Glomerular visceral epithelial cell (primary cell): ENCODE data around the gene TTC23.
"Not testable (repeated sequence)": the region's sequence is repeated elsewhere in the genome, so short reads cannot be mapped to it uniquely, and the experiment has no call there.

Experiments
- DNase-seq: peaks from one replicate; pipeline ENCODE4 v3.0.0-alpha.2; 2016; ENCODE audit errors: extremely low spot score

Gene TTC23

DNA sequence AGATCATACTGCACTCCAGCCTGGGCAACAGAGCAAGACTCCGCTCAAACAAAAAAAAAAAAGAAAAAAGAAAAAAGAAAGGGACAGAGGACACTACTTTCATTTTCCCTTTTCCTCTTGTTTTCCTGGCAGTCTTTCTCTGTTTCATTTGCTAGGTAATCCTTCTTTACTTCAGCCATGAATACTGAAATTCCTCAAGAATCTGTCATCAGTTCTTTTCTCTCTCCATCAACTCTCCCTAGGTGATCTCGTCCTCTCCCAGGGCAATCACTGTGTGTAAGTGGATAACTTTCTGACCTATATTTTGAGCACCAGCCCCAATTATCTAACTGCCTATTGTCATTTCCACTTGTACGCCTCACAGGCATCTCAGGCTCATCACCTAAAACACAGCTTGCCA, 51.5 kb downstream of the TTC23 start:
- DNase-seq, result peak; percentile 7

DNA sequence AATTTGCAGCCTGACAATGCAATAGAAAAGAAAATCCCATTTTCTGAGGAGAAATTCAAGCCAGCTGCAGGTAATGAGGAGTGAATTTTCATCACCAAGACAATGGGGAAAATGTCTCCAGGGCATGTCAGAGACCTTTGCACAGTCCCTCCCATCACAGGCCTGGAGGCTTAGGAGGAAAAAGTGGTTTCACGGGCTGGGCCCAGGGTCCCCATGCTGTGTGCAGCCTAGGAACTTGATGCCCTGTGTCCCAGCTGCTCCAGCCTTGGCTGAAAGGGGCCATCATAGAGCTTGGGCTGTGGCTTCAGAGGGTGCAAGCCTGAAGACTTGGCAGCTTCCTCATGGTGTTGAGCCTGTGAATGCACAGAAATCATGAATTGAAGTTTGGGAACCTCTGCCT, 57.2 kb downstream of the TTC23 start:
- DNase-seq, result not testable (repeated sequence)

DNA sequence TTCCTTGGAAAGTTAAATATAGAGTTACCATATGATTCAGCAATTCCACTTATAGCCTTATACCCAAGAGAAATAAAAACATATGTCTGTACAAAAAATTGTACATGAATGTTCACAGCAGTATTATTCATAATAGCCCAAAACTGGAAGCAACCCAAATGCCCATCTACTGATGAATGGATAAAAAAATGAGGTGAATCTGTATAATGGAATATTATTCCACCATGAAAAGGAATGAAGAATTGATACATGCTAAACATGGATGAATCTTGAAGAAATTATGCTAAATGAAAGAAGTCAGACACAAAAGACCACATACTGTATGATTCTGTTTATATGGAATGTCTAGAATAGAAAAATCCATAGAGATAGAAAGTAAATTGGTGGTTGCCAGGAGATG, 61.4 kb downstream of the TTC23 start:
- DNase-seq, result no peak

DNA sequence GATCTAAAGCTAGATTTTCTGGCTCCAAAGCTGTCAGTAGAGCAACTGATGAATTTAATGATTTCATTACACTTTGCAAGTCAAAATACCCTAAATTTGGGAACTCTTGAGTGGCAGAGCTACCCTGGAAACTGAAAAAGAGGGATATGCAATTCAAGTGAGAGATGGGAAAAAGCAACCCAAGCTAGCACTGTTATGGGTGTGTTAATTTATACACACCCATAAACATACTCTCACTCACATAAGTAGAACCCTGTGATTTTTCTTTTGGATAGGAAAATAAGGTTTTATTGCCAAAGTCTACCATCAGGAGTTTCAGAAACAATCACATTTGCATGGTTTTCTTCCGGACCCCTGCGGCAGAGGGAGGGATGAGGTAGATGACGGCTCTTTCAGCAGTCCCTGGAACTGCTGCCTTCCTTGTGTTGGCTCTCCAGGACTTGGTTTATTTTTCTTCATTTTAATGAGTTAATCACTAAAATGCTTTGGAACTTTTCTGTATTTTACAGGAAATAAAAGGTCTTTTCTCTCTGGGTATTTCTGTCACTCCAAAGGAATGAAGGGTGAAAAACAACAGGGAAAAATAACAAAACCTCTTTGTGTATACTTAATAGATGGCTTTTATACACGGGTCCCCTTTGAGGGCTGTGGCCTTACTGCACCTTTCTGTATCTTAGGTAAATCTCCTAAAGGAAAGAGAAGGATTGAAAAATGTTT, 63.8 kb downstream of the TTC23 start:
- no peak for DNase-seq

DNA sequence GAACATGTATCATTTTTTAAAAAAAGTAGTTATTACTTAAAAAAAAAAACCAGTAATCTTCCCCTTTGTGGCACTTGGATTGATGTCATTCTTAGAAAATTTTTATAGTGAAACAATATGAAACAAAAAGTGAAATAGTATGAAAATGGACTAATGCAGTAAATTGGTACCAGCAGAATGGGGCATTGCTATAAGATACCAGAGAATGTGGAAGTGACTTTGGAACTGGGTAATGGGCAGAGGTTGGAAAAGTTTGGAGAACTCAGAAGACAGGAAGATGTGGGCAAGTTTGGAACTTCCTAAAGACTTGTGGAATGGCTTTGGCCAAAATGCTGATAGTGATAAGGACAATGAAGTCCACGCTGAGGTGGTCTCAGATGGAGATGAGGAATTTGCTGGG, 66.6 kb downstream of the TTC23 start:
- no peak for DNase-seq

DNA sequence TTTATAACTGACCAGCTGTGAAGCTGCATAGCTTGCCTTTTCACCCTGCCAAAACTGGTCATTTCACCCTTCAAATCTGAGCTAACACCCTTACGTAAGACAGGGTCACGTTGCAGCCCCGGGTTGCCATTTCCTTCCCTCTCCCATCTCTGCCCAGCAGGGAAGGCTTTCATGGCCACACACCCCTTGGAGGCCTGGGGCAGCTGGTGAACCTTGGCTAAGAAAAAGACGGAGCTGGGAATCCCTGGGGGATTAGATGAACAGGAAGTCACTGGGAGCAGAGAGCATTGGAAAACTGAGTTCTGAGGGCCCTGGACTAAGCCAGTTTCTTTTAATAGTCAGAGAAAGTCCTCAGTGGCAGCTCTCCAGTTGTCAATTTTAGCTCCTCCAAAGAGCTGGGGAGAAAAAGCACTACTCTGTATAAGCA, 67.8 kb downstream of the TTC23 start:
- no peak for DNase-seq

DNA sequence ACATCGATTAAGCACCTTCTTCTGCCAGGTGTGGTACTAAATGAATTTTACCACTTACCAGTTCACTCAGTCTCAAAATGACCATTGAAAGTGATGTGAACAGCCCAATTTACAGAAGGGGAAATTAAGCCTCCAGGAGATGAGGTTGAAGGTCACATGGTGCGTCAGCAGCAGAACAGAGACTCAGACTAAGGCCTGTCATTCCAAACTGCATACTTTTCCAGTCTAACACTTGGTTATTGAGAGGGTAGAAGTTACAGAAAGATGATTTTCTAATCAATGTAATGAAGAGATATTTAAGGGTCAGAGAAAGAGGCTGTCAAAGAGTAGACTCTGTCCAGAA, 68.4 kb downstream of the TTC23 start:
- no peak for DNase-seq

DNA sequence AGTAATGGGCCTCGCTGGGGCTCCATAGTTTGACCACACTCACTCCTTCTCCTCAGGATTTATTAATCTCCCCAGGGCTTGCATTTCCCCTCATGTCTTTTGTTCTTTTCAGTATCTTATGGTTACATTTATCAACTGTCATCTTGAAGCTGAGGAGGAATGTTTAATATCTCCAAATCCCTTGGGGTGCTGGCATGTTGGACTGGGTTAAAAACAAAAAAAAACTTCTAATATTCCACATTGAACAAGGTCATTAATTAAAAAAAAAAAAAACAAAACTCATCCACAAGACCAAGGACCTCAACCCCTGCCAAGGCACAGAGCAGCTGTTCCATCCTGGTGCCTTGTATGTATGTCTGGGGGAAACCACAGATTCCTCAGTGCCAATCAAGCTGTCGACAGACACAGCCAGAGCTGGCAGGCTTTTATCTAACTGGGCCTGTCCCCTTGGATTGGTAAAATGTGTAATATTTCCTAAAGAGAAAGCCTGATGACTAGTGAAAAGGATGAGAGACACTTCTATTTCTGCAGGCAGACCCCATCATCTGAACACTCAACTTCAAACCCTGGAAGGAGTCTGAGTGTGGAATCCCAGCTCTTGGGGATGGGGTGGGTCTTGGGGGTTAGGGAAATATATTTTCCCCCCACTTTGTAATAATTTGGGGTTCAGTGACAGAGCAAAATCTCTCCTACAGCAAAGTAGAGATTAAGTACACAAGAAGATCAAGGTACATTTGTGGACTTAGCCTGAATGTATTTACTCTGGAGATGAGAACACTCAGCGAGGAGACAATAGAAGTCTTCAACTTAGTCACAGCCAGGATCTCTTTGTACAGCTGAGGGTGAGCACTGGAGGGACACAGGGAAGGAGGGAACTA, 69.1 kb downstream of the TTC23 start:
- DNase-seq, result no peak

DNA sequence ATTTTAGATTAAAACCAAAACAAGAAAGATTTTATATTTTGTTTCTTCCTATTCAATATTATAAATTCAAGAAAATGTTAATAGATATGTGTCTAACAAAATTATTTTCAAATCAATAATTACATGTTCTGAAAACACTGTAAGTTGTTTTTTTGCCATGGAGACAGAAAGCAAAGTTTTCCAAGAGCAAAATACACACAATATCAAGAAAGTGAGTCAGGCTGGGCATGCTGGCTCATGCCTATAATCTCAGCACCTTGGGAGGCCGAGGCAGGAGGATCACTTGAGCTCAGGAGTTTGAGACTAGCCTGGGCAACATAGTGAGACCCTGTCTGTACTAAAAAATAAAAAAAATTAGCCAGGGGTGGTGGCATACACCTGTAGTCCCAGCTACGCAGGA, 71.7 kb downstream of the TTC23 start:
- DNase-seq, result no peak

DNA sequence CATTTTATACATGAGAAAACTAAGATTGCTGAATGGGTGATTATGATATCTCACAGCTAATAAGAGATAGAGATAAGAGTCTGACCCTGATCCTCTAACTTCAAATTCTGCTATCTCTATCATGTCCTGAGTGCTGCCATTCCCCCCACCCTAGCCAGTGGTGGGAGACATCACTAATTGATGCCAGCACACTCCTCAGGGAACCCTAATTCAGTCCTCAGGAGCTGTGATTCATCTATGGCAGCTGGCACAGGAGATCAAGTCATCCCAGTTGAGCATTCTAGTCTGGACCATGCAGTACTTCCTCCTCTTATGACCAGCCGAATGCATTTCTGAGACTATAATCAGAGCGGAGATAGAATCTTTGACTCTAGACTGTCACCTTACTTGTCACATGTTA, 72.6 kb downstream of the TTC23 start:
- no peak for DNase-seq

DNA sequence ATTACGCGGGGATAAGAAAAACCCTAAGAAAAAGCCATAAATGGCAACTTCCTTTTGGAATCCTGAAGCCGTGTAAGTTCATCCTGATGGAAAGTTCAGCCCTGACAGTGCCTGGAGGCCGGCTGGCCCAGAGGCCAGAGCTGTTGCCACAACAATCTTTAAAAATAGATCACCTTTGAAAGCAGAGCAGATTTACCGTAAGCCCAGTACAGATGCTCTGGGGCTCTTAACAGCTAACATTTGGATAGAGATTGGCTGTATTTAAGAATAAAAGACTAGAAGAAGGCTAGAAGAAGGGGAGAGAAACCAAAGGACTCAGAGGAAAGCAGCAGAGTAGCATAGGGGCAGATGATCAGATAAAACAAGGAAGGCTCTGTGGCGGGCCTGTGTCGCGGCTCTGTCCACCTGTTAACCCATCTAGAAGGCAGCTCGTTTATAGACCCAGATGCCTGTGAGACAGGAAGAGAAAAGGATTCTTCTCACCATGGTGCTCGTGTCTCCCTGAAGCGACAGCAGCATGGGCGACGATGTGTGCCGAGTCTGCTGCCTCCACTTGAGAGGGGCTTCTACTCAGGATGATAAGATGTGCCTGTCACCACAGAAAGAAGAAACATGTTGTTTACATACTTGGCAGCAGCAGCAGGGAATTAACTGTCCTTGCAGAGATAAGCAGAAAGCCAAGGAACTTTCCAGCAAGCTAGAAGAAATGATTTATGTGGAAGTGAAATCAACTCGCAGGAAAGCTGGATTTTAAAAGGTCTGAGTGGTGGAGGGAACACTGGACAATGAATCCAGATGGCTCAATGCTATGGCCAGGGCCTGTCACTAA, 74.6 kb downstream of the TTC23 start:
- DNase-seq, result no peak

DNA sequence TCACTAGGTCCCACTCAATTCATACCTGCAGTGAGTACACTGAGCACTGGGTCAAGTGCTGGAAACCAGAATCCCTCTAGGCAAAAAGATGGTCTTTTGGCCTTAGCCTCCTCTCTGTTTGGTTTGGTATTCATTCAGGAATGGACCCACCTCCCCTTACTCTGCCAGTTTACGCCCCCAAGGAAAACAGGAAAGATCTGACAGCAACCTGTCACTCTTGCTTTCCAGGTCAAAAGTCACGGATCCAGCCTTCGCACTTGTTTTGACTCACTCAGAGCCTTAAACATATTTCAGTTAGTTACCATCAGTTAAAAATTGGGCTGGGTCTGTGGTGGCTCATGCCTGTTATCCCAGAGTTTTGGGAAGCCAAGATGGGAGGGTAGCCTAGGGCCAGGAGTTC, 76.4 kb downstream of the TTC23 start:
- no peak for DNase-seq

DNA sequence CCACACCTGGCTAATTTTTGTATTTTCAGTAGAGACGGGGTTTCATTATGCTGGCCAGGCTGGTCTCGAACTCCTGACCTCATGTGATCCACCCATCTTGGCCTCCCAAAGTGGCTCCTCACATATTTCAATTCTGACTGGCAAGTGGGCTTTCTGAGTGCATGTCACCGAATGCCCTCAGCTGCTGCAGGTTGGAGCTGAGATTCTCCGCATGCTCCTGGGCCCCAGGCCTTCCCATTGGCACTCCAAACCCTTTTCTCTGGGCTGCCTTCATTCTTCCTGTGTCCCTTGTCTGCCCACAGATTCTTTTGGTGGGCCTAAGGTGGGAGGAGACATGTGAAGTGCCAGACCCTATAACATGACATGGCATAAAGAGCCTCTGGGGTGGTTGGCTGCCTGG, 77.2 kb downstream of the TTC23 start:
- no peak for DNase-seq

DNA sequence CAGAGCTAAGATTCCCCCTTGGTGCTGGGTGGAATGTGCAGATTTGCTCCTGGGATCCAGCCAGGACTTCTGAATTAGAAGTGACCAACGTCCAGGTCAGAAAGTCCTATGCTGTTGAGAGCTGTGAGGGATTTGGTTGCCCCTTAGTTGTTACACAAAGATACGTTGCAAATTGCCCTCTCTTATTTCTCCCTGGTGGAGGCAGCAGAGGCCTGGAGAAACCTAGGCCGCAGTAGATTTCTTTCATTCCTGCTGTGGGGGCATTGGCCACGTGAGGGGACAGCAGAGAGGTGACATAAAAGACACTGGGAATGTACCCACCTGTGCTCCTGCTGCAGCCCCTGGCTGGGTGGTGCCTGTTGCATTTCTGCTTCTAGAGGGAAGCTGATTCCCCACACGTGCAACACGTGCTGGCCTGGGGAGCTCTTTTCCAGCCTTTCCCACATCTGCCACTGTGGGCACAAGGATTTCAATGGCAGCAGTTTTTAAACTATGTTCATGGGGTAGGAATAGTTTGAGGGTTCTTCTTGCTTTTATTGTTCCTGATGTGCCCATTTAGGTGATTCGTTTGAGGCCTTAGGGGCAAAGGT, 78.8 kb downstream of the TTC23 start:
- DNase-seq, result no peak

DNA sequence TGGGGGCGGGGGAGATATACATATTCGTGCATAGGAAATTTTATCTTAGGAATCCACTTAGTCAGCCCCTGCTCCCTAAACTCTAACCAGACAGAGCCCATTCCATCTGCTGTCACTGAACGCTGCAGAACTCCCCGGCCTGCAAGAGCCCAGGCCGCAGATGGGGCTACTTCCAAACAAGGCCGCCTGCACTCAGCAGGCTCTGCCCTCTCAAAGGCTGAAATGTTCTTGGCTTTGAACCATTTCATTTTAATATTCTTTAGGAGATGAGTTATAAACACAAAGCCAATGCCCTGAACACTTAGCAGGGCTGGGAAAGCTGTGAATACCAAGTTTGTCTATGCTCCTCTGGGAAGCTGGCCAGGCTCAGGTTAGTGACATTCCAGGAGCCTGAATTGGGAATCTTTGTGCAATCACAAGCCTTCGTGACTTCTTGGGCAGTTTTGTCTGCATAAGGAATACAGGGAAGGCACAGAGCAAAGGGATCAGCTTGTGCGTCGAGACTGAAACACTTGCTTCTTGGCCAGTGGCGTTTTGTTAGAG, 79.5 kb downstream of the TTC23 start:
- DNase-seq, result no peak

DNA sequence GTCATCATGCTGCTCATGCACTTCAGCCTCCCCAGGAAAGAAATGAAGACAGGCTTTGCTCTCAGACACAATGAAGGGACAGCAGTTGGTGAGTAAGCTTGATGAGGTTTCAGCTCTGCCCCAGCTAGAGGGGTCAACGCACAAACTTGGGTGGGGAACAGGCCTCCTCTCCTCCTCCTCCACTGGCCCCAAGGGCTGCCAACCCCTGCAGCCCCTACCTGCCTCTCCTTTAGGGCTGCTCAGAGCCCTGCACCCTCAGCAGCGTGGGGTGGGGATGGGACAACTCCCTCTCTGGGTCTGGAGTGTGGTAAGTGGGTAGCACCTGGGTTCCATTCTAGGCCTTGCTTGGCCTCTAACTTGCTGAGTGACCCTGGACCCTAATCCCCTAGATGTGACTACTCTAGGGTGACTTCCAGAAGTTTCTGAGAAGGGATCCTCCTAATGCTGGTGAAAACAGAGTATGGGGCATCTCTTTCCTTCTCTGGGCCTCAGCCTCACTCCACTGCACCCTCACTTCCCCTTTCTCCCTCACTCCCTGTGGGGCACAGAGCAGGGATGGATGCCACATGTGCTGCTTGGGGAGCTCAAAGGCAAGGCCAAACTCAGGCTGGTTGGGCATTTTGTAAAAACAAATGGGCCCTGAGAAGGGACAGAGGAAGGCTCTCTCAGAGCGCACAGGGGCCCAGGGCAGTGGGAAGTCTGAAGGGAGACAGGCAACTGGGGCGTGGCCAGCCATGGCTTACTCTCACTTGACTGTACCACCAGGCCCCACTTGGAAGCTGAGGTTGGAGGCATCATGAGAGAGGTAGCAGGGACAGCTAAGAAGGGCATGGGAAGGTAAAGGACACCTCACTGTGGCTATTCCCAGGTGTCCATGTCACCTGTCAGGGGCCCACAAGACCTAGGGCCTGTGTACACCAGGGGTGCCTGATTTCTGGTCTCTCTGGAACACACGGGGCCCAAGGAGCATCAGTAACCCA, 80.5 kb downstream of the TTC23 start:
- no peak for DNase-seq

DNA sequence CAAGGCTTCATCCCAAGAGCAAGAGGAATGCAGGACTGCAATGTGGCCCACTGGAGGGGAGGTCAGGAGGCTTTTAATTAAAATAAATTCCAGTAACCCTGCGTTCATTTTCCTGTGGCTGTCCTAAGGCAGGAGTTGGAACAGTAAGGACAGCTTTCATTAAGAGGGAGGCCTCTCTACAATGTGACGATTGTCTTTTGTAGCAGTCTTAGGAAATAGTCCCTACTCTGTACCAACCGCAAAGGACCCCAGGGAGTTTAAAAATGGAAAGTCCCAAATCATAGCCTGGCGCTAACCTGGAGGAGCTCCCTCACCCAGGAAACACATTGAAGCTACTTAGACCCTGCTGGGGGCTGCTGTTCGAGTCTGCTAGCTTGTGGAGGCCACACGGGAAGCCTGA, 81.7 kb downstream of the TTC23 start:
- no peak for DNase-seq

DNA sequence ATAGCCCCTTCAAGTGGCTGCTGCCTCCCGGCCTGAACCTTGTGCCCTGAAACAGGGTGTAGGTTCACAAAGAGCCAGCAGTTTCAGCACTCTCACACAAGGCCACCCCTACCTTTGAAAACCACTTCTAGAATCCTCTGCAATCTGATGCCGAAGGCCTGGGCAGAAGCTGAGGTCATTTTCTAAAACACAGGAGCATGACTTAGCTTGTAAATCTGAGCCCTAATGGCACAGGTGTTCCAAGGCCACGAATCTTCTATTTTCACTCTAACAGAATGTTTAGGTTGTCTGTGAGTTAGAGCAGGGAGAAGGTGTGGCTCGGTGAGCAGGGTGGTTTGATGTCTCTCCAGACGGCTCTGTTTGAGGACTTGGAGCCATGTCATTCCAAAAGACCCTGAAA, 82.2 kb downstream of the TTC23 start:
- no peak for DNase-seq

DNA sequence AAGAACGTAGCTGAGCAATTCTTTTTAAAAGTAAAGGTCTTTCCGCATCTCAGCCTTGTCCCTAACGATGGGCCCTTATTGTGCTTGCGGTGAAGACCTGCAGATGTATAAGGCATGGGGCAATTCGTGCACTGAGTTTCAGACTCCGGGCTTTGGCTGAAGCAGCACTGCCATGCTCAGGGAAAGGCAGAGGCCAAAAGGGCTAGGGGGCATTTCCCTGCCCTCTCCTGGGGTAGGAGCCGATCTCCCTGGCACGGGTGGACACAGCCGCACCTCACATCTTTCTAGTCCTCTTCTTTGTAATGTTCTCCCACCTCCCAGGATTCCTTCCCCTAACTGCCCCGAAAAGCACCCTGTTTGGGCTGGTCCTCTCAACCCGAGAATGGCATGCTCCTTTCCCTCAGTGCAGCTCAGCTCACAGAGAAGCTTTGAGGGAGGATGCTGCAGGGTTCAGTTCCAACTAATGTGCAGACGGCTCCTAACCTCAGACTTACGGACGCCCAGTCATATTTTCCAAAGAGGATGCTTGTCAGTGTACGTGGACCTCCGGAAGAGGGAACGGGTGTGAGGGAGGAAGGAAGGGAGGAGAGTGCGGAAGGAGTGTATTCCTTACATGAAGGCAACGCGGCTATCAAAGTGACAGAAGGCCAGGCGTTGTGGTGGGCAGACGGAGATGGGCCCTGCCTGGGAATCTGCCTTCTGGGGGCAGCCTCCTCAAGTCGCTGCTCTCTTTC, 83.3 kb downstream of the TTC23 start:
- no peak for DNase-seq
